Small intestine (tissue), 7 donors: ENCODE results near the gene PPP1R18. TPM values are rescaled to one million over a fixed set of nuclear protein-coding genes. Genes with fewer than 3 reads are reported as not detected.
"Not testable (repeated sequence)": the region's sequence is repeated elsewhere in the genome, so short reads cannot be mapped to it uniquely, and the experiment has no call there.

Experiments used
- DNase-seq, 2 donors: peaks; one replicate each; pipeline versions ENCODE4 v3.0.0 to v3.0.0-alpha.2; 2013
- FAIRE-seq: peaks from 2 replicates; lab custom pipeline; 2012; peaks lifted over from hg19 to GRCh38; lab: Jason Lieb, UNC
- H3K27ac ChIP-seq, 3 donors: one replicate each; pipeline ENCODE4 v1.5.1; 2013; ENCODE audit warnings: low read length in 2 of 3, mild to moderate bottlenecking in 2 of 3, control low read depth in 1 of 3, inconsistent platforms in 1 of 3, low read depth in 1 of 3, moderate library complexity in 1 of 3
- H3K27me3 ChIP-seq, 3 donors: one replicate each; pipeline ENCODE4 v1.6.1; 2013; ENCODE audit warnings: low read length in 3 of 3, inconsistent platforms in 1 of 3; ENCODE audit not compliant: control insufficient read depth in 3 of 3, insufficient read depth in 3 of 3
- H3K36me3 ChIP-seq, 3 donors: one replicate each; pipeline ENCODE4 v1.6.1; 2013; ENCODE audit warnings: low read length in 3 of 3, inconsistent platforms in 1 of 3, low read depth in 1 of 3, mild to moderate bottlenecking in 1 of 3, moderate library complexity in 1 of 3; ENCODE audit not compliant: control insufficient read depth in 3 of 3, insufficient read depth in 2 of 3
- H3K4me1 ChIP-seq, 3 donors: one replicate each; pipeline ENCODE4 v1.6.1; 2013; ENCODE audit warnings: low read length in 2 of 3, inconsistent platforms in 1 of 3, low read depth in 1 of 3, mild to moderate bottlenecking in 1 of 3, moderate library complexity in 1 of 3; ENCODE audit not compliant: control insufficient read depth in 3 of 3, insufficient read depth in 2 of 3
- H3K4me3 ChIP-seq, 3 donors: one replicate each; pipeline ENCODE4 v1.5.1; 2013; ENCODE audit warnings: low read length in 3 of 3, control low read depth in 1 of 3, inconsistent platforms in 1 of 3, low read depth in 1 of 3, mild to moderate bottlenecking in 1 of 3, moderate library complexity in 1 of 3
- H3K9me3 ChIP-seq, 2 donors: one replicate each; pipeline ENCODE4 v1.6.1; 2013; ENCODE audit warnings: low read depth in 1 of 2, low read length in 1 of 2; ENCODE audit not compliant: control insufficient read depth in 2 of 2, insufficient read depth in 1 of 2
- WGBS, 3 donors: extraction: QIAGEN DNeasy Blood & Tissue Kit; methylation state at CpG; one replicate each; pipeline ENCODE4 v1.1.7; 2013; 5-methylcytosine and 5-hydroxymethylcytosine counted together
- polyA plus RNA-seq, 4 donors: library from polyadenylated mRNA; stranded (reverse) in 3 of 4; unstranded in 1 of 4; fragments of 200-250 nt in 3 of 4; fragments of 120-200 nt in 1 of 4; gene quantifications; one replicate each; pipeline versions ENCODE4 v1.2.1 to v1.2.3, GENCODE V29; 2013
- donor health status: healthy with polysubstance abuse.
- donor health status: control.
- donor health status: control.
- donor health status: Bipolar disorder and iron deficiency.
- donor health status: healthy.

Gene PPP1R18
- polyA plus RNA-seq, 4 donors, result 10.1 to 22.7 (median 17.9) TPM

DNA sequence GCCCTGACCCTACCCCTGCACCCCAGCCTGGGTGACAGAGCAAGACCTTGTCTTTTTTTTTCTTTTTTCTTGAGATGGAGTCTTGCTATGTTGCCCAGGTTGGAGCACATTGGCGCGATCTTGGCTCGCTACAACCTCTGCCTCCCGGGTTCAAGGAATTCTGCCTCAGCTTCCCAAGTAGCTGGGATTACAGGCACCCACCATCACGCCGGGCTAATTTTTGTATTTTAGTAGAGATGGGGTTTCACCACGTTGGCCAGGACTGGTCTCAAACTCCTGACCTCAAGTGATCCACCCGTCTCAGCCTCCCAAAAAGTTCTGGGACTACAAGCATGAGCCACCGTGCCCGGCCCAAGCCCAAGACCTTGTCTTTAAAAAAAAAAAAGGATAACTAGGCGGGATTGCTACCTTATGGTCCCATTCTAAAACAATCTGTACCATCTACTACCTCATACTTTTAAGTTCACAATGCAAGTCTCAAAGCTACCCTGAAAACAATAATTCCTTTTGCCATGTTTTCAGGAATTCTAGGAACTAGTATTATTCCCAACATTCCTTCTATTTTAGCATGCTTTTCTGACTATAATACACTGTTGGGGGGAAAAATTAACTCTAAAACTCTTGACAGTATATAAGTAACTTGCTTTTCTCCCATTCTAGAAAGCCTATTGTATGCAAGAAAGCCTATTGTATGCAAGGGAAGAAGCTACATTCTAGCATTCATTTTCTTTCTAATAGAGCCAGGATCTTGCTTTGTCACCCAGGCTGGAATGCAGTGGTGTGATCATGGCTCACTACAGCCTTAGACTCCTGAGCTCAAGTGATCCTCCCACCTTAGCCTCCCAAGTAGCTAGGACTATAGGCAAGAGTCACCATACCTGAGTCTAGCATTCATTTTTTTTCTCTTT lies 40.3 kb upstream of the PPP1R18 start:
- peaks cover 0 to 7% (median 0%) of the 10 kb centered on the region in 3 donors for H3K4me1 ChIP-seq
- no peaks in the 10 kb centered on the region for H3K27me3 ChIP-seq
- FAIRE-seq (no peak), DNase-seq (no peak)
- H3K4me3 ChIP-seq, result no peak overlapping the region
- no peaks in the 10 kb centered on the region for H3K9me3 ChIP-seq
- peaks cover 7 to 83% (median 20%) of the 10 kb centered on the region in 3 donors for H3K36me3 ChIP-seq
- WGBS, 3 donors, result 86 to 90% (median 90%) methylated on average over 11 of the region's 11 CpGs
- peak overlapping the region in 1 of 3 donors; percentile 10 for H3K27ac ChIP-seq

DNA sequence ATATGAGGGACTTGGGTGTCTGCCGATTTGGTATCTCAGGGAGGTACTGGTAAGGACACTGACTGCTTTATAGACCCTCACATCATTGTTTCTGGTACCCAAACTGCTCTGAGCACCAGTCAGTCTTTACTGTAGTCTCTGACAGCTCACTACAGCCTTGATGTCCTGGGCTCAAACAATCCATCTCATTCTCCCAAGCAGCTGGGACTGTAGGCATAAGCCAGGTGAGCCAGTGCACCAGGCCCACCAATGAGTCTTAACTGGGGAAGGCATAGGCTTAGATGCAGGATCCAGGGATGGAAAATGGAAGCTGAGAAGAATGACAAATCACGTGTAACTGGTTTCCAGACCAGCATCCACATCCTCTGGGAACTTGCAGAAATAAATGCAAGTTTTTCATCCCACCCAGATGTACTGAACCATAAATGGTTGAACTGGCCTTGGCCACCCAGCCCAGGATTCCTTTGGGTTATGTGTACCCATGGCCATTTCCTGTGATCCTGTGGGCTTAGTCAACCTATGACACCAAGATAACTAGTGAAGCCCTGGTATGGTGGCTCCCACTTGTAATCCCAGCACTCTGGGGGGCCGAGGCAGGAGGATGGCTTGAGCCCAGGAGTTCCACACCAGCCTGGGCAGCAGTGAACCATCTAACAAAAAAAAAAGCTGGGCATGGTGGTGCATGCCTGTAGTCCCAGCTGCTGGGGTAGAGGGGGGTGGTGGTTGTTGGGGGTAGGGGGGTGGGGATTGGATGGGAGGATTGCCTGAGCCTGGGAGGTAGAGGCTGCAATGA lies 39.5 kb upstream of the PPP1R18 start:
- FAIRE-seq (no peak), DNase-seq (peak in 1 of 2 donors; percentile 14)
- no peak overlapping the region for H3K4me3 ChIP-seq
- 57 to 63% (median 60%) methylated on average over 3 of the region's 3 CpGs for WGBS, 3 donors
- H3K27ac ChIP-seq, result peak overlapping the region in 1 of 3 donors; percentile 32
- H3K4me1 ChIP-seq, result peaks cover 0 to 7% (median 0%) of the 10 kb centered on the region in 3 donors
- no peaks in the 10 kb centered on the region for H3K27me3 ChIP-seq
- H3K36me3 ChIP-seq, result peaks cover 7 to 81% (median 20%) of the 10 kb centered on the region in 3 donors
- no peaks in the 10 kb centered on the region for H3K9me3 ChIP-seq

DNA sequence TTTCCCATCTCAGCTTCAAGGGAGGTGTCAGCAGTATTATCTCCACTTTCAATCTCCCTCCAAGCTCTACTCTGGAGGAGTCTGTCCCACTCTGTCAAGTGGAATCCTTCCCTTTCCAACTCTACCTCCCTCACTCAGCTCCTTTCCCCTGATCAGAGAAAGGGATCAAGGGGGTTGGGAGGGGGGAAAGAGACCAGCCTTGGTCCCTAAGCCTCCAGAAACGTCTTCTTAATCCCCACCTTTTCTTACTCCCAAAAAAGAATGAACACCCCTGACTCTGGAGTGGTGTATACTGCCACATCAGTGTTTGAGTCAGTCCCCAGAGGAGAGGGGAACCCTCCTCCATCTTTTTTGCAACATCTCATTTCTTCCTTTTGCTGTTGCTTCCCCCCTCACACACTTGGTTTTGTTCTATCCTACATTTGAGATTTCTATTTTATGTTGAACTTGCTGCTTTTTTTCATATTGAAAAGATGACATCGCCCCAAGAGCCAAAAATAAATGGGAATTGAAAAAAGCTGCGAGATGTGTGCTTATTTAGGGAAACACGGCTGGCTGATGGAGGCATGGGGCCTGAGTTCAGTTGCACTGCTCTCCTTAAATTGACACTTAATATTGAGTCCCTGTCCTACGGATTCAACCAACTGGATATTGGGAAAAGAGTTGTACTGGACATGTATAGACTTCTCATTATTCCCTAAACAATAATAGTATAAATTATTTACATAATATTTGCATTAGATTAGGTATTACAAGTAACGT lies 38.6 kb upstream of the PPP1R18 start:
- no peaks in the 10 kb centered on the region for H3K27me3 ChIP-seq
- H3K36me3 ChIP-seq, result peaks cover 6 to 73% (median 20%) of the 10 kb centered on the region in 3 donors
- no peak overlapping the region for H3K4me3 ChIP-seq
- H3K27ac ChIP-seq, result peak overlapping the region in 2 of 3 donors; percentile 5 to 9
- WGBS, 3 donors, result 31 to 49% (median 45%) methylated on average over 6 of the region's 6 CpGs
- DNase-seq (no peak), FAIRE-seq (no peak)
- H3K4me1 ChIP-seq, result peaks cover 0 to under 1% (median 0%) of the 10 kb centered on the region in 3 donors
- H3K9me3 ChIP-seq, result no peaks in the 10 kb centered on the region

DNA sequence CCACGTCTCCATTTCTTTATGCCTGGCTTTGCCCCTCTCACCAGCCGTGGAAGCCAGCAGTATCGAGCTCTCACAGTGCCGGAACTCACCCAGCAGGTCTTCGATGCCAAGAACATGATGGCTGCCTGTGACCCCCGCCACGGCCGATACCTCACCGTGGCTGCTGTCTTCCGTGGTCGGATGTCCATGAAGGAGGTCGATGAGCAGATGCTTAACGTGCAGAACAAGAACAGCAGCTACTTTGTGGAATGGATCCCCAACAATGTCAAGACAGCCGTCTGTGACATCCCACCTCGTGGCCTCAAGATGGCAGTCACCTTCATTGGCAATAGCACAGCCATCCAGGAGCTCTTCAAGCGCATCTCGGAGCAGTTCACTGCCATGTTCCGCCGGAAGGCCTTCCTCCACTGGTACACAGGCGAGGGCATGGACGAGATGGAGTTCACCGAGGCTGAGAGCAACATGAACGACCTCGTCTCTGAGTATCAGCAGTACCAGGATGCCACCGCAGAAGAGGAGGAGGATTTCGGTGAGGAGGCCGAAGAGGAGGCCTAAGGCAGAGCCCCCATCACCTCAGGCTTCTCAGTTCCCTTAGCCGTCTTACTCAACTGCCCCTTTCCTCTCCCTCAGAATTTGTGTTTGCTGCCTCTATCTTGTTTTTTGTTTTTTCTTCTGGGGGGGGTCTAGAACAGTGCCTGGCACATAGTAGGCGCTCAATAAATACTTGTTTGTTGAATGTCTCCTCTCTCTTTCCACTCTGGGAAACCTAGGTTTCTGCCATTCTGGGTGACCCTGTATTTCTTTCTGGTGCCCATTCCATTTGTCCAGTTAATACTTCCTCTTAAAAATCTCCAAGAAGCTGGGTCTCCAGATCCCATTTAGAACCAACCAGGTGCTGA lies 37.6 kb upstream of the PPP1R18 start:
- peaks cover 4 to 63% (median 16%) of the 10 kb centered on the region in 3 donors for H3K36me3 ChIP-seq
- DNase-seq, H3K4me3 ChIP-seq, FAIRE-seq, H3K27ac ChIP-seq, H3K4me1 ChIP-seq, H3K9me3 ChIP-seq, H3K27me3 ChIP-seq: not testable (repeated sequence)
- WGBS, 3 donors, result 59 to 66% (median 59%) methylated on average over 27 to 29 of the region's 29 CpGs

DNA sequence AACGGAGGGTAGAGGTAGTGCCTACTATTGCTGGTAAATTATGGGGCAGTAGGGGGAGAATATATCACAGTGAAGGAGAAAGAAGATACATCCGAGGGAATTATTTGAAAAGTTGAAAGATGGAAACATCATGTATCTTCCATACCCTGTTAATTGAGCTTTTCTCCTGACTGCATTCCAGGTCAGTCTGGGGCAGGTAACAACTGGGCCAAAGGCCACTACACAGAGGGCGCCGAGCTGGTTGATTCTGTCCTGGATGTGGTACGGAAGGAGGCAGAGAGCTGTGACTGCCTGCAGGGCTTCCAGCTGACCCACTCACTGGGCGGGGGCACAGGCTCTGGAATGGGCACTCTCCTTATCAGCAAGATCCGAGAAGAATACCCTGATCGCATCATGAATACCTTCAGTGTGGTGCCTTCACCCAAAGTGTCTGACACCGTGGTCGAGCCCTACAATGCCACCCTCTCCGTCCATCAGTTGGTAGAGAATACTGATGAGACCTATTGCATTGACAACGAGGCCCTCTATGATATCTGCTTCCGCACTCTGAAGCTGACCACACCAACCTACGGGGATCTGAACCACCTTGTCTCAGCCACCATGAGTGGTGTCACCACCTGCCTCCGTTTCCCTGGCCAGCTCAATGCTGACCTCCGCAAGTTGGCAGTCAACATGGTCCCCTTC lies 36.9 kb upstream of the PPP1R18 start:
- H3K4me1 ChIP-seq, H3K27ac ChIP-seq, DNase-seq, H3K9me3 ChIP-seq, FAIRE-seq, H3K27me3 ChIP-seq, H3K4me3 ChIP-seq: not testable (repeated sequence)
- 50 to 61% (median 51%) methylated on average over 16 of the region's 16 CpGs for WGBS, 3 donors
- H3K36me3 ChIP-seq, result peaks cover 4 to 58% (median 16%) of the 10 kb centered on the region in 3 donors

DNA sequence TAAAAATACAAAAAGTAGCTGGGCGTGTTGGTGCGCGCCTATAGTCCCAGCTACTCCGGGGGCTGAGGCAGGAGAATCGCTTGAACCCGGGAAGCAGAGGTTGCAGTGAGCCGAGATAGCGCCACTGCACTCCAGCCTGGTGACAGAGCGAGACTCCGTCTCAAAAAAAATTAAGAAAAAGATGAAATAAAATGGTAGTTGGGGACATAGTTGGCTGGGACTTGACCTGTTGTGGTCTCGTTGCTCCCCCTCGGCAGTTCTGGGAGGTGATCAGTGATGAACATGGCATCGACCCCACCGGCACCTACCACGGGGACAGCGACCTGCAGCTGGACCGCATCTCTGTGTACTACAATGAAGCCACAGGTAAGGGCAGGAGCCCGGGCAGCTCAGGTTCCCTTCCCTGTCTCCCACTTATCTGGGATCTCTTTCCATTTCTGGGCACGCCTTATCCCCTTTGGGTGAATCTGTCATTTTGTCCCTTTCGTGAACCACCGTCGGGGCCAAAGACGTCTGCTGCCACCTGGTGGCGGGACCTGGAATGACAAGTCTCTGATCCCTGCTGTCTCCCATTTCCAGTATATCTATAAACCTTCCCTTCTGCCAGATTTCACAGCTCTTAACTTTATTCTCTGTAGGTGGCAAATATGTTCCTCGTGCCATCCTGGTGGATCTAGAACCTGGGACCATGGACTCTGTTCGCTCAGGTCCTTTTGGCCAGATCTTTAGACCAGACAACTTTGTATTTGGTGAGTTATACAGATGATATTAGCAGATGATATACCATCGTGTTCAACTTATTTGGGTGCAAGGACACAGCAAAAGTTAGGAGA lies 36.1 kb upstream of the PPP1R18 start:
- Histone ChIP-seq H3K4me1 (peaks cover 0 to 6% (median 0%) of the 10 kb centered on the region in 3 donors), H3K27ac (peak overlapping the region; percentile 74 to 94 (median 91)), H3K9me3 (no peaks in the 10 kb centered on the region), H3K27me3 (no peaks in the 10 kb centered on the region), H3K4me3 (peak overlapping the region in 2 of 3 donors; percentile 73 to 78), H3K36me3 (peaks cover 0 to 50% (median 16%) of the 10 kb centered on the region in 3 donors)
- 6 to 8% (median 8%) methylated on average over 27 of the region's 27 CpGs for WGBS, 3 donors
- FAIRE-seq, result no peak
- peak; percentile 83 to 91 for DNase-seq
